ENCODE data around the gene CTNNA3.

DNA sequence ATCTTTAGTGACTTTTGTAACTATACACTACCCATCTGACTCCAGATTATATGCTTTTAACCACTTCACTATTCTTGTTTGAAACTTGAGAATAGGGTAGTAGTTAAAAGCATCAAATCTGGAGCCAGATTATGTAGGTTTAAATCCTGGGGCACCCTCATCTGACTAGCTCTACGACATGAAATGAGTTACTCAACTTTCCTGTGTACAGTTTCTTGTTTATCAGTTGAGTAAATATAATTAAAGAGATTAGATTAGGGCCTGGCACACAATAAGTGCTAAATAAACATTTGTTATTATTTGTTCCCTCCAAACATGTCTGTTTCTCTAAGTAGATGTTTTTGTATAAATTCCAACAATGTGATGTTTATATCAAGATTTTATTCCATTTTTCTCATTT, 1255.4 kb downstream of the CTNNA3 start:
- TF ChIP-seq, protein P1, sequence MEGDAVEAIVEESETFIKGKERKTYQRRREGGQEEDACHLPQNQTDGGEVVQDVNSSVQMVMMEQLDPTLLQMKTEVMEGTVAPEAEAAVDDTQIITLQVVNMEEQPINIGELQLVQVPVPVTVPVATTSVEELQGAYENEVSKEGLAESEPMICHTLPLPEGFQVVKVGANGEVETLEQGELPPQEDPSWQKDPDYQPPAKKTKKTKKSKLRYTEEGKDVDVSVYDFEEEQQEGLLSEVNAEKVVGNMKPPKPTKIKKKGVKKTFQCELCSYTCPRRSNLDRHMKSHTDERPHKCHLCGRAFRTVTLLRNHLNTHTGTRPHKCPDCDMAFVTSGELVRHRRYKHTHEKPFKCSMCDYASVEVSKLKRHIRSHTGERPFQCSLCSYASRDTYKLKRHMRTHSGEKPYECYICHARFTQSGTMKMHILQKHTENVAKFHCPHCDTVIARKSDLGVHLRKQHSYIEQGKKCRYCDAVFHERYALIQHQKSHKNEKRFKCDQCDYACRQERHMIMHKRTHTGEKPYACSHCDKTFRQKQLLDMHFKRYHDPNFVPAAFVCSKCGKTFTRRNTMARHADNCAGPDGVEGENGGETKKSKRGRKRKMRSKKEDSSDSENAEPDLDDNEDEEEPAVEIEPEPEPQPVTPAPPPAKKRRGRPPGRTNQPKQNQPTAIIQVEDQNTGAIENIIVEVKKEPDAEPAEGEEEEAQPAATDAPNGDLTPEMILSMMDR (IDR thresholded peaks at IDR 0.05) = no peak
- TF ChIP-seq POLR2A (IDR thresholded peaks at IDR 0.05) = no peak

Measured in lower leg skin (tissue), 3 donors.